Gastroesophageal sphincter (tissue), 4 donors: ENCODE data around the gene CADM2. TPM values are rescaled to one million over a fixed set of nuclear protein-coding genes. Genes with fewer than 3 reads are reported as not detected.

ENCODE experiments used
- ATAC-seq: fragments of 150-250 bp; one replicate; pipeline ENCODE4 v1.9.1; 2016; ENCODE audit warnings: mild to moderate bottlenecking, moderate library complexity
- H3K27ac ChIP-seq, 4 donors: fragments of 200-600 bp; sonication (generic) in 3 of 4; 1 replicate in 3 of 4; 2 replicates in 1 of 4; pipeline ENCODE4 v1.5.1; 2016 to 2019
- H3K27me3 ChIP-seq: fragments of 200-600 bp; sonication (generic); one replicate; pipeline ENCODE4 v1.5.1; 2019
- H3K36me3 ChIP-seq, 2 donors: fragments of 200-600 bp; sonication (generic); one replicate each; pipeline ENCODE4 v1.5.1; 2019; ENCODE audit warnings: control low read depth in 1 of 2
- H3K4me1 ChIP-seq, 3 donors: fragments of 200-600 bp; sonication (generic); 1 replicate in 2 of 3; 2 replicates in 1 of 3; pipeline ENCODE4 v1.5.1; 2016 to 2019; ENCODE audit warnings: control low read depth in 2 of 3
- H3K4me3 ChIP-seq, 2 donors: fragments of 200-600 bp; sonication (generic); one replicate each; pipeline ENCODE4 v1.5.1; 2019; ENCODE audit warnings: mild to moderate bottlenecking in 1 of 2, moderate library complexity in 1 of 2
- H3K9me3 ChIP-seq, 3 donors: fragments of 200-600 bp; sonication (generic); one replicate each; pipeline ENCODE4 v1.5.1; 2017 to 2019; ENCODE audit warnings: control low read depth in 2 of 3
- EP300 ChIP-seq: sonication (generic); formaldehyde crosslinking; IDR thresholded peaks from one replicate; pipeline ENCODE4 v1.6.1; 2017; ENCODE audit warnings: antibody characterized with exemption, mild to moderate bottlenecking
- POLR2A ChIP-seq, 2 donors: fragments of 450-650 bp; IDR thresholded peaks; one replicate each; pipeline ENCODE4 v1.6.1; 2017; ENCODE audit warnings: antibody characterized with exemption in 2 of 2, mild to moderate bottlenecking in 2 of 2, moderate library complexity in 1 of 2
- POLR2AphosphoS5 ChIP-seq: sonication (generic); formaldehyde crosslinking; IDR thresholded peaks from one replicate; pipeline ENCODE4 v1.6.1; 2017; ENCODE audit warnings: antibody characterized with exemption
- WGBS, 2 donors: methylation state at CpG; one replicate each; pipeline ENCODE4 v1.1.5; 2018; ENCODE audit warnings: low coverage in 1 of 2; 5-methylcytosine and 5-hydroxymethylcytosine counted together
- total RNA-seq, 4 donors: library from RNA; depleted of rRNA; stranded (reverse); fragments of >200 nt; gene quantifications; one replicate each; pipeline ENCODE4 v1.1.0, GENCODE V29; 2016
- TF ChIP-seq, protein P1 (sequence below), 4 experiments: fragments of 200-600 bp in 2 of 4; fragments of 450-650 bp in 2 of 4; sonication (generic) in 1 of 4; IDR thresholded peaks; one replicate each; pipeline ENCODE4 v1.5.1; 2017 to 2019; ENCODE audit warnings: antibody characterized with exemption in 4 of 4, mild to moderate bottlenecking in 2 of 4, moderate library complexity in 2 of 4

CADM2 gene
- total RNA-seq, 4 donors from 2014 or later = 8.2 to 10.1 (median 9.4) TPM

DNA sequence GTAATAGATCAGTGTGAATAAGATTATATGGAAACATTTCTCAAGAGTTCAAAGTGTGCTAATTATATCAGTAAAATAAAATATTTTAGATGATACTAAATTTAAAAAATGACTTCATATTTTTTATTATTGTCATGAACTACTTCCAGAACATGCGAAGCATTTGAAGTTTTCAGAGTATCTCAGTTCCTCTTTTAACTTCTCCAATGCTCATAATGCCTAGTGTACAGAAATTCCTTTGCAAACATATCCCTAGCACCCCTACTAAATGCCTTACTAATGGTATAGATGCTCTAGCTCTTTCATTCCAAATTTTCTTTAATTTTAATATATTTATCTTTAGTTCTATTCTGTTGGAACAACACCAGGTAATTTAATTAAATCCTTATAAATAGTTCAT, 580.4 kb downstream of the CADM2 start:
- H3K4me3 ChIP-seq = no peak overlapping the region
- H3K36me3 ChIP-seq = no peaks in the 10 kb centered on the region
- TF ChIP-seq POLR2AphosphoS5 = no peak
- TF ChIP-seq EP300 = no peak
- no peak for TF ChIP-seq POLR2A (IDR thresholded peaks at IDR 0.05)
- TF ChIP-seq, protein P1, sequence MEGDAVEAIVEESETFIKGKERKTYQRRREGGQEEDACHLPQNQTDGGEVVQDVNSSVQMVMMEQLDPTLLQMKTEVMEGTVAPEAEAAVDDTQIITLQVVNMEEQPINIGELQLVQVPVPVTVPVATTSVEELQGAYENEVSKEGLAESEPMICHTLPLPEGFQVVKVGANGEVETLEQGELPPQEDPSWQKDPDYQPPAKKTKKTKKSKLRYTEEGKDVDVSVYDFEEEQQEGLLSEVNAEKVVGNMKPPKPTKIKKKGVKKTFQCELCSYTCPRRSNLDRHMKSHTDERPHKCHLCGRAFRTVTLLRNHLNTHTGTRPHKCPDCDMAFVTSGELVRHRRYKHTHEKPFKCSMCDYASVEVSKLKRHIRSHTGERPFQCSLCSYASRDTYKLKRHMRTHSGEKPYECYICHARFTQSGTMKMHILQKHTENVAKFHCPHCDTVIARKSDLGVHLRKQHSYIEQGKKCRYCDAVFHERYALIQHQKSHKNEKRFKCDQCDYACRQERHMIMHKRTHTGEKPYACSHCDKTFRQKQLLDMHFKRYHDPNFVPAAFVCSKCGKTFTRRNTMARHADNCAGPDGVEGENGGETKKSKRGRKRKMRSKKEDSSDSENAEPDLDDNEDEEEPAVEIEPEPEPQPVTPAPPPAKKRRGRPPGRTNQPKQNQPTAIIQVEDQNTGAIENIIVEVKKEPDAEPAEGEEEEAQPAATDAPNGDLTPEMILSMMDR (IDR thresholded peaks at IDR 0.05) = no peak
- no peak overlapping the region for H3K27ac ChIP-seq
- no peaks in the 10 kb centered on the region for H3K27me3 ChIP-seq
- no peak for ATAC-seq
- 39 to 73% methylated on average over 1 of the region's 1 CpG for WGBS, 2 donors
- H3K9me3 ChIP-seq = no peaks in the 10 kb centered on the region
- H3K4me1 ChIP-seq = no peaks in the 10 kb centered on the region

DNA sequence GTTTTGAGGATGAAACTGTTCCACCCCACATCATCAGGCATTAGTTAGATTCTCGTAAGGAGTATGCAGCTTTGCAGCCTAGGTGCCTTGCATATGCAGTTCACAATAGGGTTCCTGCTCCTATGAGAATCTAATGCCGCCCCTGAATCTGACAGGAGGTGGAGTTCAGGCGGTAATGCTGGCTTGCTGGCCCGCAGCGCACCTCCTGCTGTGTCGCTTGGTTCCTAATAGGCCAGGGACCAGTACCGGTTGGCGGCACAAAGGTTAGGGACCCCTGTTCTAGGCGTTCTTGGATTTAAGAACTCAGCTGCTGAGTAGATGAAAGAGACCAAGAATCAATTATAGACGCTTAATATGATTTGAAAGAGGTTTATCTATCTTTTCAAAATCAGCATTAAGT, 595.4 kb downstream of the CADM2 start:
- Histone ChIP-seq H3K4me1 (no peaks in the 10 kb centered on the region), H3K36me3 (no peaks in the 10 kb centered on the region), H3K9me3 (no peaks in the 10 kb centered on the region), H3K27ac (no peak overlapping the region), H3K4me3 (no peak overlapping the region), H3K27me3 (no peaks in the 10 kb centered on the region)
- WGBS, 2 donors = 67% methylated on average over 7 of the region's 10 CpGs; no CpG with 5 or more reads in 1 of the 2 donors
- no peak for ATAC-seq
- TF ChIP-seq POLR2A (IDR thresholded peaks at IDR 0.05) (no peak), POLR2AphosphoS5 (no peak), EP300 (no peak)
- TF ChIP-seq, protein P1 (IDR thresholded peaks at IDR 0.05) = no peak

DNA sequence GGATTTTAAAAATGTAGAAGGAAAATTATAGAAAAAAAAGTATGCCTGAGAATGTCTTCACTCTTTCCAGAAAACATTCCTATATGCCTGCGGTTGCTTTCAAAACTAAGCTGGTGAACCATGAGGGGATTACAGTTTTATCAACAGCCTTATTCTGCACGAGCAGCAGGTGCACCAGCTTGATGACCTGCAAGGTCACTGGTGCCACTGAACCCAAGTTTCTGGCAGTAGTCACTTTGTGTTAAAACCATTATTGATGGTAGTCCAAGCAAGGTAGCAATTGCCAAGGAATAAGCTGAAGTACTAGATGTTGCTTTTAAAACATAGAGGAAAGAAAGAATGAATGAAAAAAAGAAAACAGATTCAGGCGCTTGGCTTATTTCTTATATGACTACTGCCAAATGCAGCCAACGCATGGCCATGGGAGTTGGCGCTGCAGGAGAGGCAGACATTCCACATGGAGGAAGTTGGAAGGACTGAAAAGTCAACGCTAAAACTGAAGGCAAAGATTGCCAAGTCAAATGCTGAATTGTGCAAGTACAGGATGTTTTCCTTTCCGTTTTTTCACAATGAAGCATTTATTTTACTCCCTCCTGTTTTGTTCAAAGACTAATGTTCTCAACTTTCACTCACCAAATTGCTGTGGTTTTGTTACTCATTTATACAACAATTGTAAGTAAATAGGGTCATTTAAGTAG, 601.4 kb downstream of the CADM2 start:
- Histone ChIP-seq H3K27me3 (no peaks in the 10 kb centered on the region), H3K4me1 (no peaks in the 10 kb centered on the region), H3K9me3 (no peaks in the 10 kb centered on the region), H3K27ac (no peak overlapping the region), H3K36me3 (no peaks in the 10 kb centered on the region), H3K4me3 (no peak overlapping the region)
- 40 to 48% methylated on average over 7 of the region's 7 CpGs for WGBS, 2 donors
- no peak for ATAC-seq
- no peak for TF ChIP-seq POLR2AphosphoS5
- TF ChIP-seq, protein P1 (IDR thresholded peaks at IDR 0.05) = no peak
- no peak for TF ChIP-seq EP300
- TF ChIP-seq POLR2A (IDR thresholded peaks at IDR 0.05) = no peak

DNA sequence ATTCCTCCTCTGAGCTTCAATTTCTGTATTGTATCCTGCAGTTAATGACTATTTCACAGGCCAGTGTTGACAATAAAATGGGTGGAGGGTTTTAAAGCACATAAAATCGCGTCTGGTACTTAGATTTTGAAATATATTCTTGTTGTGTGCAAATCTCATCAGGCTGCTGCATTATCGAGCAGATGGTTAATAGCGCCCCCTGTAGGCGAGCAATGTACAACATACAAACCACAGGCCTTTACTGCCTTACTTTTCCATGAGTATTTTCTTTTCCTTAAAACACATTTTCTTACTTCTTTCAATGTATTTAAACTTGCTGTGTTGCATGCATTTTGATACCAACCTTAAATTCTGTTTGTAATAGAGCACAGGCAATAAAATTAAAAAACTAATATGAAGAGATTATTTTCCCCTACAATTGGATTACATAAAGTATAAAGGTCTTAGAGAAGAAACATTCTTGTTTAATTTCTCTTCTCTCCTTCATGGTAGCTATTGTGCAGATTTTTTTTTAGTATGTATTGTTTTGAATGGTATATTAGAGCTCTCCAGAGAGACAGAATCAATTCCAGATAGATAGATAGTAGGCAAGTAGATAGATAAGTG, 608.4 kb downstream of the CADM2 start:
- Histone ChIP-seq H3K27ac (no peak overlapping the region), H3K9me3 (no peaks in the 10 kb centered on the region), H3K27me3 (no peaks in the 10 kb centered on the region), H3K36me3 (no peaks in the 10 kb centered on the region), H3K4me1 (no peaks in the 10 kb centered on the region), H3K4me3 (no peak overlapping the region)
- ATAC-seq = no peak
- WGBS, 2 donors = 10 to 13% methylated on average over 5 of the region's 5 CpGs
- TF ChIP-seq, protein P1 (IDR thresholded peaks at IDR 0.05) = peak; percentile 12 to 44 (median 14)
- TF ChIP-seq EP300 = no peak
- no peak for TF ChIP-seq POLR2A (IDR thresholded peaks at IDR 0.05)

DNA sequence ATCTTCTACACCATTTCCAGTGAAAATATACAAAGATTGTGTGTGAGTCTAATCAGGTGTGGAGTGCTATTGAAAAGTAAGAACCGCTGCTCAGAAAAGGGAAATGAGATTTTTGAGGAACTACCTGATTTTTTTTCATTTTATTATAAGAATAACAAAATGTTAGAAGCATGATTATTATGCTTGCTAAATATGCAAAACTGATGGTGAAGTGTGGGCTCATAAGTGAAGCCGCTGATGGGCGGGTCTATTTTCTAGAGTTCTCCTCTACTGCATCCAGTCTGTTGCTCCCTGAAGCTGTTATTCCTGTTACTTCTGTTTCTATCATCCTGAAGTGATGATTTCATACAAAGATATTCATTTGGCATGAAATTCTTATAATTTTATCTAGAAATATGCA, 612.0 kb downstream of the CADM2 start:
- no peaks in the 10 kb centered on the region for H3K9me3 ChIP-seq
- 86 to 92% methylated on average over 3 of the region's 3 CpGs for WGBS, 2 donors
- H3K4me3 ChIP-seq = no peak overlapping the region
- no peak for TF ChIP-seq EP300
- TF ChIP-seq POLR2AphosphoS5 = no peak
- no peak for TF ChIP-seq POLR2A (IDR thresholded peaks at IDR 0.05)
- TF ChIP-seq, protein P1 (IDR thresholded peaks at IDR 0.05) = no peak
- no peaks in the 10 kb centered on the region for H3K36me3 ChIP-seq
- no peaks in the 10 kb centered on the region for H3K4me1 ChIP-seq
- no peak for ATAC-seq
- H3K27ac ChIP-seq = no peak overlapping the region
- no peaks in the 10 kb centered on the region for H3K27me3 ChIP-seq
